ENCODE measurements around the gene TNFSF8. TPM values are rescaled to one million over a fixed set of nuclear protein-coding genes. Genes with fewer than 3 reads are reported as not detected.

Gene TNFSF8
- total RNA-seq, 1 donor from 2014 or later = 0.96 TPM

DNA sequence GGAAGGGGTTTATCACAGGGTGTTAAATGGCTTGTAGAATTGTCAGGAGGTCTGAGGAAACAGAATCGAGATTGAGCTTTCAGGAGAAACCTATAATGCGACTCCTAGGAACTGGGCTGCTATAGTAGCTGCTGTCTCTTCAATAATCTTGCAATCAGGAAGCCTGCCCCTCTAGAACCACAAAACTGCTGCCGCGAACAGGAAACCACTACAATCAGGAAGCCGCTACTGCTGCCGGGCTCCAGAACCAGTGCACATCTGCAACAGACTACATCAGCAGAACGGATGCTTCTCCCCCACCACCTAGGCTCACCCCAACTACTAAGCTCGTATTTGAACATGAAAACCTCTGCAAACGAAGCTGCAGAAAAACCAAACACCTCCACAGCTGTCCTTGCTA is 31.6 kb downstream of the TNFSF8 start:
- no peak overlapping the region for H3K4me3 ChIP-seq
- H3K27me3 ChIP-seq = no peaks in the 10 kb centered on the region
- no peaks in the 10 kb centered on the region for H3K9me3 ChIP-seq
- H3K27ac ChIP-seq = no peak overlapping the region
- intact Hi-C loops (cut with DNase I) = no loop called here
- peak in 1 of 2 donors; percentile 73 for DNase-seq (ENCODE audit: low spot score in 2 of 2)
- TF ChIP-seq, protein P1, sequence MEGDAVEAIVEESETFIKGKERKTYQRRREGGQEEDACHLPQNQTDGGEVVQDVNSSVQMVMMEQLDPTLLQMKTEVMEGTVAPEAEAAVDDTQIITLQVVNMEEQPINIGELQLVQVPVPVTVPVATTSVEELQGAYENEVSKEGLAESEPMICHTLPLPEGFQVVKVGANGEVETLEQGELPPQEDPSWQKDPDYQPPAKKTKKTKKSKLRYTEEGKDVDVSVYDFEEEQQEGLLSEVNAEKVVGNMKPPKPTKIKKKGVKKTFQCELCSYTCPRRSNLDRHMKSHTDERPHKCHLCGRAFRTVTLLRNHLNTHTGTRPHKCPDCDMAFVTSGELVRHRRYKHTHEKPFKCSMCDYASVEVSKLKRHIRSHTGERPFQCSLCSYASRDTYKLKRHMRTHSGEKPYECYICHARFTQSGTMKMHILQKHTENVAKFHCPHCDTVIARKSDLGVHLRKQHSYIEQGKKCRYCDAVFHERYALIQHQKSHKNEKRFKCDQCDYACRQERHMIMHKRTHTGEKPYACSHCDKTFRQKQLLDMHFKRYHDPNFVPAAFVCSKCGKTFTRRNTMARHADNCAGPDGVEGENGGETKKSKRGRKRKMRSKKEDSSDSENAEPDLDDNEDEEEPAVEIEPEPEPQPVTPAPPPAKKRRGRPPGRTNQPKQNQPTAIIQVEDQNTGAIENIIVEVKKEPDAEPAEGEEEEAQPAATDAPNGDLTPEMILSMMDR (IDR thresholded peaks at IDR 0.05) = no peak
- H3K36me3 ChIP-seq = no peaks in the 10 kb centered on the region
- H3K4me1 ChIP-seq = peaks cover 0 to 4% of the 10 kb centered on the region in 2 donors

DNA sequence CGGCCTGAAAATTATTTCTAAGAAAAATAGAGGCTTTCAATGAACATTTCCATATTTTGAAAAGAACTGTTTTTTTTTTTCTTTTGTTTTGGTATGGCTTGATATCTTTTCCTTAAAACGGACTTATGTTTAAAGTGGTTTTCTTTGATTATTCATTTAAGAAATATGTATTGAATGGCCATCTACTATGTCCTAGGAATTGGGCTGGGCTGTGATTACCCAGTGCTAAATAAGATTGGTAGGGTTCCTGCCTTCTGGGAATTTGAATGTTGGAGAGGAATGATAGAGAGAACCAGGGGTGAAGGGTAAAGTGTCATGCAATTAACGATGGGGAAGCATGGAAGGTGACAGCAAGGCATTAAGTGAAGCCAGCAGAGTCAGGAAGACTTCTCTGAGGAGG is 33.2 kb downstream of the TNFSF8 start:
- TF ChIP-seq, protein P1 (IDR thresholded peaks at IDR 0.05) = no peak
- intact Hi-C loops (cut with DNase I) = no loop called here
- Histone ChIP-seq H3K4me3 (no peak overlapping the region), H3K9me3 (no peaks in the 10 kb centered on the region), H3K36me3 (no peaks in the 10 kb centered on the region), H3K27ac (no peak overlapping the region), H3K4me1 (peaks cover 0 to 4% of the 10 kb centered on the region in 2 donors), H3K27me3 (no peaks in the 10 kb centered on the region)
- no peak for DNase-seq (ENCODE audit: low spot score in 2 of 2)

DNA sequence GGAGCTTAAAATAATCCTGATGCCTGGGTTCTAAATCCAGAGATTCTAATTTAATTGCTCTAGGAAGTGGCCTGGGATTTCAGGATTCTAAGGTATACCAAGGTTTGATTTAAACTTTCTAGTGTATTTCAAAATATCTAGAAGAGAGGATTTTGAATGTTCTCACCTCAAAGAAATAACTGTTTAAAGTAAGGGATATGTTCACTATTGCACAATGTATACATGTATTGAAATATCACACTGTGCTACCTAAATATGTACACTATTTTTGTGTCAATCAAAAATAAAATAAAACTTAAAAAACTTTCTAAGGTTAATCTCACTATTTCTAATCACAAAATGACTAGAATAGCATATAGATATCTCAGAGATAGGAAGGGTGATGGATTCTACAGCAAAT is 34.0 kb downstream of the TNFSF8 start:
- H3K27me3 ChIP-seq = no peaks in the 10 kb centered on the region
- intact Hi-C loops (cut with DNase I) = no loop called here
- TF ChIP-seq, protein P1 (IDR thresholded peaks at IDR 0.05) = no peak
- no peak for DNase-seq (ENCODE audit: low spot score in 2 of 2)
- peaks cover 0 to 4% of the 10 kb centered on the region in 2 donors for H3K4me1 ChIP-seq
- no peaks in the 10 kb centered on the region for H3K9me3 ChIP-seq
- H3K36me3 ChIP-seq = no peaks in the 10 kb centered on the region
- H3K4me3 ChIP-seq = no peak overlapping the region
- no peak overlapping the region for H3K27ac ChIP-seq

DNA sequence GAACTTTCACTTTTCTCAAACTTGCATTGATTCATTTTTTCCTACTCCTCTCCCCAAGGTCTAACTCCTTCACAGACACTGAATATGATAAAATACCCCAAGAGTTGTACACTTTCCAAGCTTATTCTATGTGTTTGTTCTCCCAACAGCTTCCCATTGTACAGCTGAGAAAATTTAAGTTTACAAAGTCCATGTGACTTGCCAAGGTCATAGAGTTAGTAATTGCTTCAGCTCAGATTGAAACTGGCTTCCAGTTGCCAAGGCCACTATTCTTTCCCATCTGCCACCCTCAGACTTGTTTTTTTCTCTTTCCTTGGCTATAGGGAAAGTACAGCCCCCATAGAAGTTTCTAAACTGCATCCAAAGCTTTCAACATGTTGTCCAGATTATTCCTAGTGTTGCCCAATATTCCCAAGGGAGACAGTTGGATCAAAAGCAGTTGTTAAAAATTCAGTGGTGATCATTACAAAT is 34.8 kb downstream of the TNFSF8 start:
- intact Hi-C loops (cut with DNase I) = no loop called here
- no peak for DNase-seq (ENCODE audit: low spot score in 2 of 2)
- Histone ChIP-seq H3K9me3 (no peaks in the 10 kb centered on the region), H3K36me3 (no peaks in the 10 kb centered on the region), H3K27ac (peak overlapping the region in 1 of 2 donors; percentile 45), H3K27me3 (no peaks in the 10 kb centered on the region), H3K4me3 (no peak overlapping the region), H3K4me1 (peaks cover 0 to 4% of the 10 kb centered on the region in 2 donors)
- TF ChIP-seq, protein P1 (IDR thresholded peaks at IDR 0.05) = no peak

DNA sequence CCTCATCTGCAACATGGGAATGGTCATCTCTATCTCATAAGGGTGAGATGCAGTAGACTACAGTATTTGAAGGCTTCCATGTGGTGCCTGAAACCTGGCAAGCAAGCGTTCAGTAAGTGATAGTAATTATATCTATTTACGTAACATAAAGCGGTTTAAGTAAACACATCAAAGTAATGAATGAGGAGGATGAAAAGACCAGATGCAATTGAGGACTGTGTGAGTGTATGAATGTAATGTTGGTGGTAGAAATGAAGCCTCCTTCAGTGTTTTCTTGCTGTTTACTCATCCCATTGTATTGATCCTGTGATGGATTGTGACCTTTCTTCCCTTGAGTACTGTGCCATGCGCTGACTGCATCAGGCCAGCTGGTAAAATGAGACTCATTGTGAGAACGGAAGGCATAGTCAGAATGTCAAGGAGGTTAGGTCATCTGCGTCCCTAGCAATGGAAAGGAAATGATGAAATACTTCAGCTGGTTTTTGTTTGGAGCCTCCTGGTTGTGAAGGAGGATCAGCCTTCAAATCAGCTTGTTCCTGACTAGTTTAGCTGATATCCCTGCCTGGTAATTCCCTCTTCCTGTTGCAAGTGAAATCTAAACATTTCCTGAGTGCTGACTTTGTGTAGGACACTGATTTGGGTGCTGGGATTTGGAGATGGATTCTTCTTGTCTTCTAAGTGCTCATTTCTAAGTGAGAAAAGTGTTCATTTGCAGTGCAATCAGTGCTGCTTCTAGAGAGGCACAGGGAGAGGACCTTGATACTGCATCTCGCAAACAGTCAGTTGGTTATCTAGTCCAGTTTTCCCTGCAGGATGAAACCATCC is 35.6 kb downstream of the TNFSF8 start:
- Histone ChIP-seq H3K36me3 (no peaks in the 10 kb centered on the region), H3K4me3 (no peak overlapping the region), H3K27me3 (no peaks in the 10 kb centered on the region), H3K27ac (peak overlapping the region in 1 of 2 donors; percentile 45), H3K4me1 (peaks cover 0 to 4% of the 10 kb centered on the region in 2 donors), H3K9me3 (no peaks in the 10 kb centered on the region)
- TF ChIP-seq, protein P1 (IDR thresholded peaks at IDR 0.05) = no peak
- DNase-seq (ENCODE audit: low spot score in 2 of 2) = peak in 1 of 2 donors; percentile 67
- intact Hi-C loops (cut with DNase I) = no loop called here
